Measurements from ENCODE around the gene DYRK1A.

DYRK1A gene

GRCh38 chr21:37505963-37506362 lies 139.4 kb downstream of the DYRK1A start:
- TF ChIP-seq TCF4 (CRISPR knock-in tag; IDR thresholded peaks at IDR 0.05; ENCODE audit: borderline replicate concordance): no peak
- no peak for TF ChIP-seq OSR1 (CRISPR knock-in tag; IDR thresholded peaks at IDR 0.05)
- TF ChIP-seq POU6F1 (CRISPR knock-in tag; IDR thresholded peaks at IDR 0.05; ENCODE audit: borderline replicate concordance, low read depth): no peak
- no peak for TF ChIP-seq PATZ1 (CRISPR knock-in tag; IDR thresholded peaks at IDR 0.05; ENCODE audit: borderline replicate concordance)
- TF ChIP-seq ZFP30 (CRISPR knock-in tag; IDR thresholded peaks at IDR 0.05): no peak
- no peak for TF ChIP-seq ARNTL (CRISPR knock-in tag; IDR thresholded peaks at IDR 0.05; ENCODE audit: borderline replicate concordance, low read depth)
- no peak for TF ChIP-seq PPARA (CRISPR knock-in tag; IDR thresholded peaks at IDR 0.05; ENCODE audit: borderline replicate concordance)
- TF ChIP-seq GLIS3 (CRISPR knock-in tag; IDR thresholded peaks at IDR 0.05): no peak
- no peak for TF ChIP-seq CSDC2 (CRISPR knock-in tag; IDR thresholded peaks at IDR 0.05)
- no peak for TF ChIP-seq RARB (CRISPR knock-in tag; IDR thresholded peaks at IDR 0.05)
- TF ChIP-seq ZNF70 (CRISPR knock-in tag; IDR thresholded peaks at IDR 0.05): no peak
- no peak for TF ChIP-seq BACH2 (CRISPR knock-in tag; IDR thresholded peaks at IDR 0.05; ENCODE audit: borderline replicate concordance)
- no peak for TF ChIP-seq ISL1 (CRISPR knock-in tag; IDR thresholded peaks at IDR 0.05)
- TF ChIP-seq ZC3H10 (CRISPR knock-in tag; IDR thresholded peaks at IDR 0.05): no peak
- TF ChIP-seq ZFP3 (CRISPR knock-in tag; IDR thresholded peaks at IDR 0.05): no peak
- no peak for ATAC-seq

- TF ChIP-seq TOX (CRISPR knock-in tag; IDR thresholded peaks at IDR 0.05; ENCODE audit: borderline replicate concordance) (no peak), ISL1 (CRISPR knock-in tag; IDR thresholded peaks at IDR 0.05) (no peak), TSHZ2 (CRISPR knock-in tag; IDR thresholded peaks at IDR 0.05) (no peak), ZFP30 (CRISPR knock-in tag; IDR thresholded peaks at IDR 0.05) (no peak), CSRNP3 (CRISPR knock-in tag; IDR thresholded peaks at IDR 0.05) (no peak), ARNTL (CRISPR knock-in tag; IDR thresholded peaks at IDR 0.05; ENCODE audit: borderline replicate concordance, low read depth) (no peak), CSDC2 (CRISPR knock-in tag; IDR thresholded peaks at IDR 0.05) (no peak), TCF4 (CRISPR knock-in tag; IDR thresholded peaks at IDR 0.05; ENCODE audit: borderline replicate concordance) (no peak), BACH2 (CRISPR knock-in tag; IDR thresholded peaks at IDR 0.05; ENCODE audit: borderline replicate concordance) (no peak), ZC3H10 (CRISPR knock-in tag; IDR thresholded peaks at IDR 0.05) (no peak), CREB5 (CRISPR knock-in tag; IDR thresholded peaks at IDR 0.05; ENCODE audit: low read depth) (no peak), SNAI2 (CRISPR knock-in tag; IDR thresholded peaks at IDR 0.05) (no peak), ZFP3 (CRISPR knock-in tag; IDR thresholded peaks at IDR 0.05) (no peak), OSR1 (CRISPR knock-in tag; IDR thresholded peaks at IDR 0.05) (no peak), ZNF70 (CRISPR knock-in tag; IDR thresholded peaks at IDR 0.05) (no peak), PPARA (CRISPR knock-in tag; IDR thresholded peaks at IDR 0.05; ENCODE audit: borderline replicate concordance) (no peak), ZNF565 (CRISPR knock-in tag; conservative IDR thresholded peaks at IDR 0.05; ENCODE audit: low read depth) (no peak), POU6F1 (CRISPR knock-in tag; IDR thresholded peaks at IDR 0.05; ENCODE audit: borderline replicate concordance, low read depth) (no peak), GLIS3 (CRISPR knock-in tag; IDR thresholded peaks at IDR 0.05) (no peak)
- ATAC-seq: no peak
Measured at GRCh38 chr21:37507716-37508115, 141.1 kb downstream of the DYRK1A start.
